ENCODE measurements around the gene ST3GAL4. TPM values are rescaled to one million over a fixed set of nuclear protein-coding genes. Genes with fewer than 3 reads are reported as not detected.

The ST3GAL4 gene
- polyA plus RNA-seq, 1 donor (not counting 4 experiments of a cell fraction or from before 2014, with no cell fraction given): 24.6 TPM

GRCh38 chr11:126408901-126409619 is 53.6 kb downstream of the ST3GAL4 start:
- Histone ChIP-seq H3K79me2 (ENCODE audit: control insufficient read depth, insufficient read depth, low read length) (no peaks in the 10 kb centered on the region), H3K4me2 (ENCODE audit: control insufficient read depth, extremely low read depth, insufficient read depth, low read depth, low read length) (no peak overlapping the region), H3K9ac (ENCODE audit: control insufficient read depth, extremely low read depth, insufficient read depth, low read length) (no peak overlapping the region), H3K27ac (ENCODE audit: control insufficient read depth, insufficient read depth, low read length) (no peak overlapping the region), H3K27me3 (ENCODE audit: control insufficient read depth, extremely low read depth, insufficient read depth, low read length) (no peaks in the 10 kb centered on the region), H2AFZ (ENCODE audit: control insufficient read depth, low read length) (no peak overlapping the region), H4K20me1 (ENCODE audit: control insufficient read depth, extremely low read depth, insufficient read depth, low read length) (no peaks in the 10 kb centered on the region), H3K9me1 (ENCODE audit: control insufficient read depth, extremely low read depth, insufficient read depth, low read length) (peaks cover 2% of the 10 kb centered on the region), H3K9me3 (ENCODE audit: control insufficient read depth, low read depth, low read length) (no peaks in the 10 kb centered on the region), H3K4me3 (ENCODE audit: control insufficient read depth in 2 of 3, extremely low read depth in 1 of 3, insufficient read depth in 2 of 3, low read depth in 1 of 3, low read length in 3 of 3) (no peak overlapping the region), H3K36me3 (ENCODE audit: control insufficient read depth in 2 of 2, extremely low read depth in 1 of 2, insufficient read depth in 2 of 2, low read length in 2 of 2) (peaks cover 9 to 22% of the 10 kb centered on the region in 2 experiments), H3K4me1 (ENCODE audit: control insufficient read depth, extremely low read depth, insufficient read depth, low read length) (peaks cover 17% of the 10 kb centered on the region)
- TF ChIP-seq EZH2 (IDR thresholded peaks at IDR 0.05; ENCODE audit: low read length) (no peak), CTCF (optimal IDR thresholded peaks at IDR 0.05 in 1 of 3, IDR thresholded peaks at IDR 0.05 in 1 of 3, conservative IDR thresholded peaks at IDR 0.05 in 1 of 3; ENCODE audit: extremely low read depth in 1 of 3, insufficient read depth in 2 of 3, low read length in 3 of 3) (no peak)
- dilution Hi-C loops (cut with MboI; ENCODE audit: extremely low pct_ligation_motif_present, low sequenced_read_pairs): no loop called here
- no peak for DNase-seq (ENCODE audit: low read depth, low spot score)
- FAIRE-seq: no peak

- Histone ChIP-seq H3K9ac (ENCODE audit: control insufficient read depth, extremely low read depth, insufficient read depth, low read length) (no peak overlapping the region), H3K4me2 (ENCODE audit: control insufficient read depth, extremely low read depth, insufficient read depth, low read depth, low read length) (no peak overlapping the region), H3K27ac (ENCODE audit: control insufficient read depth, insufficient read depth, low read length) (no peak overlapping the region), H3K9me3 (ENCODE audit: control insufficient read depth, low read depth, low read length) (no peaks in the 10 kb centered on the region), H3K9me1 (ENCODE audit: control insufficient read depth, extremely low read depth, insufficient read depth, low read length) (no peaks in the 10 kb centered on the region), H3K36me3 (ENCODE audit: control insufficient read depth in 2 of 2, extremely low read depth in 1 of 2, insufficient read depth in 2 of 2, low read length in 2 of 2) (peaks cover 11 to 22% of the 10 kb centered on the region in 2 experiments), H2AFZ (ENCODE audit: control insufficient read depth, low read length) (no peak overlapping the region), H3K4me3 (ENCODE audit: control insufficient read depth in 2 of 3, extremely low read depth in 1 of 3, insufficient read depth in 2 of 3, low read depth in 1 of 3, low read length in 3 of 3) (no peak overlapping the region), H3K27me3 (ENCODE audit: control insufficient read depth, extremely low read depth, insufficient read depth, low read length) (no peaks in the 10 kb centered on the region), H4K20me1 (ENCODE audit: control insufficient read depth, extremely low read depth, insufficient read depth, low read length) (no peaks in the 10 kb centered on the region), H3K79me2 (ENCODE audit: control insufficient read depth, insufficient read depth, low read length) (no peaks in the 10 kb centered on the region), H3K4me1 (ENCODE audit: control insufficient read depth, extremely low read depth, insufficient read depth, low read length) (peaks cover 12% of the 10 kb centered on the region)
- TF ChIP-seq EZH2 (IDR thresholded peaks at IDR 0.05; ENCODE audit: low read length) (no peak), CTCF (optimal IDR thresholded peaks at IDR 0.05 in 1 of 3, IDR thresholded peaks at IDR 0.05 in 1 of 3, conservative IDR thresholded peaks at IDR 0.05 in 1 of 3; ENCODE audit: extremely low read depth in 1 of 3, insufficient read depth in 2 of 3, low read length in 3 of 3) (no peak)
- dilution Hi-C loops (cut with MboI; ENCODE audit: extremely low pct_ligation_motif_present, low sequenced_read_pairs): no loop called here
- FAIRE-seq: peak; percentile 84
- DNase-seq (ENCODE audit: low read depth, low spot score): no peak
Observed at GRCh38 chr11:126409620-126409985, 54.1 kb downstream of the ST3GAL4 start.
